HCT116 (cell line): ENCODE results near the gene CD247. TPM values are rescaled to one million over a fixed set of nuclear protein-coding genes. Genes with fewer than 3 reads are reported as not detected.

ENCODE experiments used
- ATAC-seq: fragments of 200-7000 bp; cut with Tn5 transposase; 2 replicates; pipeline ENCODE4 v1.9.1; 2020; ENCODE audit warnings: mild to moderate bottlenecking, moderate library complexity
- BruUV-seq: library from RNA; stranded (reverse); fragments of 400-500 nt; replicated peaks from 2 replicates; lab custom pipeline; 2021; lab: Mats Ljungman, UMichigan
- CTCF ChIA-PET: fragments of 300-600 bp; sonication (Branson Sonifier 250); formaldehyde crosslinking; loops from one replicate; lab custom pipeline; 2021; ENCODE audit warnings: antibody characterized with exemption; lab: Charles Lee
- POLR2A ChIA-PET: fragments of 300-600, 350-600 bp; sonication (Branson Sonifier 250); formaldehyde crosslinking; loops from one replicate; lab custom pipeline; 2021; ENCODE audit warnings: antibody characterized with exemption; lab: Charles Lee
- RAD21 ChIA-PET, 2 experiments: fragments of 300-600 bp; sonication (Branson Sonifier 250); formaldehyde crosslinking; loops; one replicate each; lab custom pipeline; 2023; ENCODE audit warnings: low total read pairs in 2 of 2; ENCODE audit not compliant: uncharacterized antibody in 2 of 2, unreplicated experiment in 2 of 2, low non-redundant PET in 1 of 2; lab: Charles Lee
- DNase-seq: peaks from one replicate; pipeline ENCODE4 v3.0.0-alpha.2; 2010; ENCODE audit warnings: low read depth, low spot score
- H2AFZ ChIP-seq: fragments of 200-600 bp; shearing (Covaris generic), sonication (generic); 2 replicates; pipeline ENCODE4 v1.6.1; 2017; ENCODE audit warnings: low read depth, mixed run types, mixed read lengths, antibody characterized with exemption, low read length; ENCODE audit not compliant: poor library complexity, severe bottlenecking
- H3K27ac ChIP-seq: 2 replicates; pipeline ENCODE4 v1.5.1; 2012; ENCODE audit warnings: low read depth, low read length
- H3K27me3 ChIP-seq: fragments of 200-600 bp; sonication (generic); 2 replicates; pipeline ENCODE4 v1.6.1; 2016; ENCODE audit warnings: mixed run types, low read length, mixed read lengths; ENCODE audit not compliant: insufficient read depth
- H3K36me3 ChIP-seq, 2 experiments: fragments of 200-500 bp in 1 of 2; fragments of 200-600 bp in 1 of 2; sonication (Bioruptor generic) in 1 of 2; sonication (generic) in 1 of 2; 2 replicates each; pipeline versions ENCODE4 v1.5.1 to v1.6.1; 2014 to 2016; ENCODE audit warnings: low read length in 2 of 2, inconsistent platforms in 1 of 2, mixed read lengths in 1 of 2, mixed run types in 1 of 2; ENCODE audit not compliant: insufficient read depth in 2 of 2, control insufficient read depth in 1 of 2
- H3K4me1 ChIP-seq, 2 experiments: fragments of 200-600 bp in 1 of 2; sonication (generic) in 1 of 2; 2 replicates each; pipeline versions ENCODE4 v1.5.1 to v1.6.1; 2012 to 2017; ENCODE audit warnings: low read length in 2 of 2, inconsistent platforms in 1 of 2, mild to moderate bottlenecking in 1 of 2, mixed read lengths in 1 of 2, mixed run types in 1 of 2, moderate library complexity in 1 of 2; ENCODE audit not compliant: insufficient read depth in 2 of 2, control insufficient read depth in 1 of 2
- H3K4me2 ChIP-seq: fragments of 200-600 bp; sonication (generic); 2 replicates; pipeline ENCODE4 v1.6.1; 2017; ENCODE audit warnings: mixed run types, low read length, mixed read lengths
- H3K4me3 ChIP-seq, 2 experiments: fragments of 200-600 bp in 1 of 2; sonication (generic) in 1 of 2; replicated peaks in 1 of 2; 2 replicates each; pipeline ENCODE4 v1.5.1; 2011 to 2016; ENCODE audit warnings: low read length in 2 of 2, control low read depth in 1 of 2, low read depth in 1 of 2, mild to moderate bottlenecking in 1 of 2, mixed read lengths in 1 of 2, mixed run types in 1 of 2
- H3K79me2 ChIP-seq: fragments of 200-600 bp; sonication (generic); 2 replicates; pipeline ENCODE4 v1.6.1; 2017; ENCODE audit warnings: mild to moderate bottlenecking, mixed run types, low read length, moderate library complexity, mixed read lengths; ENCODE audit not compliant: insufficient read depth
- H3K9ac ChIP-seq: fragments of 200-600 bp; sonication (generic); 2 replicates; pipeline ENCODE4 v1.6.1; 2016; ENCODE audit warnings: low read length, mixed read lengths
- H3K9me2 ChIP-seq: fragments of 200-600 bp; sonication (generic), shearing (Covaris generic); 2 replicates; pipeline ENCODE4 v1.6.1; 2017; ENCODE audit warnings: mixed run types, mild to moderate bottlenecking, moderate library complexity; ENCODE audit not compliant: insufficient read depth
- H3K9me3 ChIP-seq, 2 experiments: fragments of 200-500 bp in 1 of 2; fragments of 200-600 bp in 1 of 2; sonication (Bioruptor generic) in 1 of 2; sonication (generic) in 1 of 2; 2 replicates each; pipeline ENCODE4 v1.6.1; 2014 to 2017; ENCODE audit warnings: low read length in 2 of 2, mixed read lengths in 2 of 2, inconsistent platforms in 1 of 2, low read depth in 1 of 2, mild to moderate bottlenecking in 1 of 2, mixed run types in 1 of 2, moderate library complexity in 1 of 2; ENCODE audit not compliant: control insufficient read depth in 1 of 2, insufficient read depth in 1 of 2
- H4K20me1 ChIP-seq: fragments of 200-600 bp; sonication (generic), shearing (Covaris generic); 2 replicates; pipeline ENCODE4 v1.6.1; 2017; ENCODE audit warnings: mixed run types, mild to moderate bottlenecking, moderate library complexity; ENCODE audit not compliant: insufficient read depth
- CBX3 ChIP-seq: IDR thresholded peaks from 2 replicates; pipeline ENCODE4 v1.6.1; 2012; ENCODE audit warnings: low read depth
- CEBPB ChIP-seq: IDR thresholded peaks from 2 replicates; pipeline ENCODE4 v1.6.1; 2012; ENCODE audit warnings: low read depth
- ELF1 ChIP-seq: IDR thresholded peaks from 2 replicates; pipeline ENCODE4 v1.6.1; 2012; ENCODE audit warnings: low read depth, borderline replicate concordance
- EZH2phosphoT487 ChIP-seq: fragments of 200-600 bp; IDR thresholded peaks from 2 replicates; pipeline ENCODE4 v1.6.1; 2018; ENCODE audit warnings: antibody characterized with exemption, borderline replicate concordance
- FOSL1 ChIP-seq: IDR thresholded peaks from 2 replicates; pipeline ENCODE4 v1.6.1; 2012; ENCODE audit warnings: low read depth
- JUND ChIP-seq: IDR thresholded peaks from 2 replicates; pipeline ENCODE4 v1.6.1; 2012
- MAX ChIP-seq: IDR thresholded peaks from 2 replicates; pipeline ENCODE4 v1.6.1; 2012
- POLR2A ChIP-seq: IDR thresholded peaks from 2 replicates; pipeline ENCODE4 v1.7.0; 2011; ENCODE audit warnings: borderline replicate concordance; ENCODE audit not compliant: insufficient read depth, insufficient read length; ENCODE audit errors: extremely low read depth
- POLR2AphosphoS5 ChIP-seq: IDR thresholded peaks from 2 replicates; pipeline ENCODE4 v1.6.1; 2011; ENCODE audit warnings: mild to moderate bottlenecking, low read depth, low read length, moderate library complexity
- RAD21 ChIP-seq: IDR thresholded peaks from 2 replicates; pipeline ENCODE4 v1.6.1; 2012; ENCODE audit warnings: low read depth, mild to moderate bottlenecking
- SRF ChIP-seq: IDR thresholded peaks from 2 replicates; pipeline ENCODE4 v1.6.1; 2012; ENCODE audit warnings: low read depth
- TCF7L2 ChIP-seq: IDR thresholded peaks from 2 replicates; pipeline ENCODE4 v1.7.0; 2011; ENCODE audit warnings: borderline replicate concordance, inconsistent platforms; ENCODE audit not compliant: insufficient read depth, insufficient read length; ENCODE audit errors: extremely low read depth
- YY1 ChIP-seq: IDR thresholded peaks from 2 replicates; pipeline ENCODE4 v1.6.1; 2011; ENCODE audit warnings: low read length, low read depth, moderate library complexity, mild to moderate bottlenecking; ENCODE audit not compliant: insufficient replicate concordance; ENCODE audit errors: extremely low read depth
- ZBTB33 ChIP-seq: IDR thresholded peaks from 2 replicates; pipeline ENCODE4 v1.6.1; 2011; ENCODE audit warnings: mild to moderate bottlenecking, low read length, moderate library complexity; ENCODE audit not compliant: insufficient replicate concordance; ENCODE audit errors: extremely low read depth
- ZFX ChIP-seq: fragments of 450-650 bp; IDR thresholded peaks from 2 replicates; pipeline ENCODE4 v1.6.1; 2017
- ZNF274 ChIP-seq: fragments of 200-500 bp; sonication (Bioruptor generic); IDR thresholded peaks from 2 replicates; pipeline ENCODE4 v1.6.1; 2014; ENCODE audit warnings: mild to moderate bottlenecking, low read depth, low read length, inconsistent platforms
- intact Hi-C: fragments of 100-400 bp; cut with micrococcal nuclease; formaldehyde crosslinking; loops from 2 replicates; pipeline ENCODE4 v1.10.0; 2022
- total RNA-seq: library from RNA; stranded (reverse); gene quantifications from one replicate; pipeline ENCODE4 v1.2.1, GENCODE V29; 2021; ENCODE audit not compliant: unreplicated experiment

Gene CD247
- total RNA-seq, 1 experiment from 2014 or later: 0.57 TPM

GRCh38 chr1:167512046-167512654 is 6.2 kb downstream of the CD247 start:
- H3K4me1 ChIP-seq: no peaks in the 10 kb centered on the region
- CTCF ChIA-PET: no interaction called here
- no peak overlapping the region for H2AFZ ChIP-seq
- DNase-seq: no peak
- intact Hi-C loops: no loop called here
- TF ChIP-seq ZFX (no peak), CBX3 (no peak), CEBPB (no peak), ELF1 (no peak), POLR2A (no peak), FOSL1 (no peak), EZH2phosphoT487 (no peak), YY1 (no peak), JUND (no peak), MAX (no peak), ZNF274 (no peak), ZBTB33 (no peak), TCF7L2 (no peak), SRF (no peak), POLR2AphosphoS5 (no peak), RAD21 (no peak)
- TF ChIP-seq, all 23 proteins: peak for 0
- H3K27ac ChIP-seq: no peak overlapping the region
- BruUV-seq: no TSS peak
- no peaks in the 10 kb centered on the region for H3K27me3 ChIP-seq
- H3K36me3 ChIP-seq: no peaks in the 10 kb centered on the region
- no peak for ATAC-seq
- no peak overlapping the region for H3K4me2 ChIP-seq
- no peaks in the 10 kb centered on the region for H4K20me1 ChIP-seq
- H3K4me3 ChIP-seq: no peak overlapping the region
- ChIA-PET RAD21 (no interaction called here), POLR2A (no interaction called here)
- no peak overlapping the region for H3K9ac ChIP-seq
- no peaks in the 10 kb centered on the region for H3K9me3 ChIP-seq
- H3K9me2 ChIP-seq: no peaks in the 10 kb centered on the region
- H3K79me2 ChIP-seq: no peaks in the 10 kb centered on the region
